HG03280 (cell line): ENCODE results near the gene CACNA1E.
"Not testable (repeated sequence)": the region's sequence is repeated elsewhere in the genome, so short reads cannot be mapped to it uniquely, and the experiment has no call there.

Experiments used
- ATAC-seq: cut with Tn5 transposase; IDR thresholded peaks from one replicate; pipeline ENCODE4 v1.9.1; 2021; ENCODE audit warnings: mild to moderate bottlenecking, moderate library complexity; ENCODE audit not compliant: unreplicated experiment

Gene CACNA1E

GRCh38 chr1:181798191-181798926 is 315.0 kb downstream of the CACNA1E start:
- ATAC-seq, result no peak

- ATAC-seq, result no peak
These were observed 318.3 kb downstream of the CACNA1E start for GRCh38 chr1:181801617-181802016.

GRCh38 chr1:181802466-181802865 is 319.1 kb downstream of the CACNA1E start:
- no peak for ATAC-seq

- no peak for ATAC-seq
These were observed 320.1 kb downstream of the CACNA1E start for GRCh38 chr1:181803421-181803820.

GRCh38 chr1:181804989-181805388 is 321.7 kb downstream of the CACNA1E start:
- ATAC-seq, result no peak

- ATAC-seq, result no peak
These were observed 323.4 kb downstream of the CACNA1E start for GRCh38 chr1:181806746-181807145.

GRCh38 chr1:181807251-181807650 is 323.9 kb downstream of the CACNA1E start:
- ATAC-seq, result no peak

- no peak for ATAC-seq
These were observed 326.8 kb downstream of the CACNA1E start for GRCh38 chr1:181809991-181810545.

- ATAC-seq, result no peak
These were observed 328.9 kb downstream of the CACNA1E start for GRCh38 chr1:181812208-181812607.

GRCh38 chr1:181813266-181813665 is 329.9 kb downstream of the CACNA1E start:
- ATAC-seq, result no peak

GRCh38 chr1:181816608-181817007 is 333.3 kb downstream of the CACNA1E start:
- no peak for ATAC-seq

GRCh38 chr1:181817091-181817490 is 333.8 kb downstream of the CACNA1E start:
- no peak for ATAC-seq

GRCh38 chr1:181818459-181818858 is 335.1 kb downstream of the CACNA1E start:
- no peak for ATAC-seq

GRCh38 chr1:181818943-181819342 is 335.6 kb downstream of the CACNA1E start:
- ATAC-seq, result no peak

- ATAC-seq, result no peak
These were observed 338.4 kb downstream of the CACNA1E start for GRCh38 chr1:181821701-181822100.

GRCh38 chr1:181832173-181832880 is 349.0 kb downstream of the CACNA1E start:
- ATAC-seq, result not testable (repeated sequence)

- no peak for ATAC-seq
These were observed 362.8 kb downstream of the CACNA1E start for GRCh38 chr1:181846001-181846645.

GRCh38 chr1:181846681-181847080 is 363.4 kb downstream of the CACNA1E start:
- ATAC-seq, result no peak

GRCh38 chr1:181849071-181849470 is 365.8 kb downstream of the CACNA1E start:
- ATAC-seq, result no peak

GRCh38 chr1:181854212-181854611 is 370.9 kb downstream of the CACNA1E start:
- ATAC-seq, result not testable (repeated sequence)

- ATAC-seq, result no peak
These were observed 372.1 kb downstream of the CACNA1E start for GRCh38 chr1:181855380-181855779.
